ENCODE results near the gene DOCK9. TPM values are rescaled to one million over a fixed set of nuclear protein-coding genes. Genes with fewer than 3 reads are reported as not detected.

Gene DOCK9
- total RNA-seq, 4 donors from 2014 or later: 127 to 191 (median 154) TPM

GRCh38 chr13:98945863-98946605 is 31.8 kb downstream of the DOCK9 start:
- 90% methylated on average over 9 of the region's 9 CpGs for WGBS
- Histone ChIP-seq H3K9me3 (no peaks in the 10 kb centered on the region), H3K4me3 (no peak overlapping the region), H3K36me3 (no peaks in the 10 kb centered on the region), H3K4me1 (peaks cover 31 to 58% (median 48%) of the 10 kb centered on the region in 4 donors), H3K27me3 (no peaks in the 10 kb centered on the region), H3K27ac (replicated peaks in 1 of 4) (peak overlapping the region in 2 of 4 donors; percentile 19 to 42)
- DNase-seq (ENCODE audit: extremely low spot score): no peak
- intact Hi-C loops (cut with DNase I): no loop called here
- no peak for TF ChIP-seq POLR2A (IDR thresholded peaks at IDR 0.05; ENCODE audit: low read depth)
- TF ChIP-seq, protein P1, sequence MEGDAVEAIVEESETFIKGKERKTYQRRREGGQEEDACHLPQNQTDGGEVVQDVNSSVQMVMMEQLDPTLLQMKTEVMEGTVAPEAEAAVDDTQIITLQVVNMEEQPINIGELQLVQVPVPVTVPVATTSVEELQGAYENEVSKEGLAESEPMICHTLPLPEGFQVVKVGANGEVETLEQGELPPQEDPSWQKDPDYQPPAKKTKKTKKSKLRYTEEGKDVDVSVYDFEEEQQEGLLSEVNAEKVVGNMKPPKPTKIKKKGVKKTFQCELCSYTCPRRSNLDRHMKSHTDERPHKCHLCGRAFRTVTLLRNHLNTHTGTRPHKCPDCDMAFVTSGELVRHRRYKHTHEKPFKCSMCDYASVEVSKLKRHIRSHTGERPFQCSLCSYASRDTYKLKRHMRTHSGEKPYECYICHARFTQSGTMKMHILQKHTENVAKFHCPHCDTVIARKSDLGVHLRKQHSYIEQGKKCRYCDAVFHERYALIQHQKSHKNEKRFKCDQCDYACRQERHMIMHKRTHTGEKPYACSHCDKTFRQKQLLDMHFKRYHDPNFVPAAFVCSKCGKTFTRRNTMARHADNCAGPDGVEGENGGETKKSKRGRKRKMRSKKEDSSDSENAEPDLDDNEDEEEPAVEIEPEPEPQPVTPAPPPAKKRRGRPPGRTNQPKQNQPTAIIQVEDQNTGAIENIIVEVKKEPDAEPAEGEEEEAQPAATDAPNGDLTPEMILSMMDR (IDR thresholded peaks at IDR 0.05): no peak
- TF ChIP-seq EP300 (IDR thresholded peaks at IDR 0.05): no peak
- no peak for TF ChIP-seq POLR2AphosphoS5 (IDR thresholded peaks at IDR 0.05)

DNA sequence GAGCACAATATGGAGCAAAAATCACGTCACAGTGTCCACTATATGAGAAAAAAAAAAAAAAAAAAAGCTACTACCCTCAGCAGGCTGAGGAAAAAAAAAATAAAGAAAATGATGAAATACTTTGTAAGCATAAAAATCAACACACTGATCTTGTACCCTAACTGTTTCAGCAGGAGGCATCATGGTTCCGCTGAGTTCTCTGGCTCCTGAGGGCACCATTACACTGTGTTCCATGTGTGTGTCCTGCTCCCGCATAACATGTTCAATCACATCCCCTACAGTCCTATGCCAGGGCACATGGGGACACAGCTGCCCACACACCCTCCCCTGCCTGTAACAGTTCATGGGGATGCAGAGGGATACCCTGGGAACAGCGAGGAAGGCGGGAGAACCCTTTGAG is 33.5 kb downstream of the DOCK9 start:
- peaks cover 44 to 75% (median 65%) of the 10 kb centered on the region in 4 donors for H3K4me1 ChIP-seq
- TF ChIP-seq EP300 (IDR thresholded peaks at IDR 0.05): no peak
- TF ChIP-seq, protein P1 (IDR thresholded peaks at IDR 0.05): no peak
- TF ChIP-seq POLR2AphosphoS5 (IDR thresholded peaks at IDR 0.05): no peak
- no peak for TF ChIP-seq POLR2A (IDR thresholded peaks at IDR 0.05; ENCODE audit: low read depth)
- no peaks in the 10 kb centered on the region for H3K27me3 ChIP-seq
- H3K36me3 ChIP-seq: no peaks in the 10 kb centered on the region
- H3K4me3 ChIP-seq: no peak overlapping the region
- no peak overlapping the region for H3K27ac ChIP-seq (replicated peaks in 1 of 4)
- DNase-seq (ENCODE audit: extremely low spot score): no peak
- WGBS: 81% methylated on average over 3 of the region's 5 CpGs
- intact Hi-C loops (cut with DNase I): no loop called here
- H3K9me3 ChIP-seq: no peaks in the 10 kb centered on the region

DNA sequence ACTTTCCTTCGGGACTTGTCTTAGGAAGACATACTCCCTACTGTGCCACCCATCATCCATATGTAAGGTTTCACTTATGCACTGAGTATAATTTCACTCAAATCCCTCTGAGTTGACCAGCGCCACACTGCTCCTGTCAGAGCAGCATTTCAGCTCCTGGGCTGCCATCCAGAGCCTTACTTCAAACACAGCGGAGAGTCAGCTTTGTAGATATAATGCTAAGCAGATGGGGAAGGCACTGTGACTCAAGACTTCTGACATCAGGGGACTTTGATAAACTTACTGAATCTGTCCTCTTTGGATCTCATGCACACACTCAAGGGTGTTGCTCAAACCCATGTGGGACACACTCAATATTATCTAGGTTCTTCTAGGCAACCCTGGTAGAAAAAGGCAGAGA is 34.9 kb downstream of the DOCK9 start:
- TF ChIP-seq, protein P1 (IDR thresholded peaks at IDR 0.05): no peak
- TF ChIP-seq POLR2AphosphoS5 (IDR thresholded peaks at IDR 0.05): no peak
- TF ChIP-seq POLR2A (IDR thresholded peaks at IDR 0.05; ENCODE audit: low read depth): no peak
- no peak for TF ChIP-seq EP300 (IDR thresholded peaks at IDR 0.05)
- peaks cover 46 to 89% (median 78%) of the 10 kb centered on the region in 4 donors for H3K4me1 ChIP-seq
- no peak overlapping the region for H3K27ac ChIP-seq (replicated peaks in 1 of 4)

GRCh38 chr13:98942485-98942884 is 35.4 kb downstream of the DOCK9 start:
- Histone ChIP-seq H3K9me3 (no peaks in the 10 kb centered on the region), H3K4me3 (no peak overlapping the region), H3K4me1 (peaks cover 47 to 91% (median 81%) of the 10 kb centered on the region in 4 donors), H3K27me3 (no peaks in the 10 kb centered on the region), H3K36me3 (no peaks in the 10 kb centered on the region), H3K27ac (replicated peaks in 1 of 4) (no peak overlapping the region)
- TF ChIP-seq, protein P1 (IDR thresholded peaks at IDR 0.05): no peak
- TF ChIP-seq POLR2A (IDR thresholded peaks at IDR 0.05; ENCODE audit: low read depth) (no peak), POLR2AphosphoS5 (IDR thresholded peaks at IDR 0.05) (no peak), EP300 (IDR thresholded peaks at IDR 0.05) (no peak)
- 98% methylated on average over 7 of the region's 7 CpGs for WGBS
- no peak for DNase-seq (ENCODE audit: extremely low spot score)
- intact Hi-C loops (cut with DNase I): no loop called here

More for the DNA sequence above, 34.9 kb downstream of the DOCK9 start:
- intact Hi-C loops (cut with DNase I): no loop called here
- DNase-seq (ENCODE audit: extremely low spot score): no peak
- H3K36me3 ChIP-seq: no peaks in the 10 kb centered on the region
- 84% methylated on average over 3 of the region's 3 CpGs for WGBS
- no peaks in the 10 kb centered on the region for H3K27me3 ChIP-seq
- H3K9me3 ChIP-seq: no peaks in the 10 kb centered on the region
- H3K4me3 ChIP-seq: no peak overlapping the region

All from esophagus muscularis mucosa (tissue), 4 donors.